CMK (cell line): ENCODE data around the gene GRK6.
"Not testable (repeated sequence)": the region's sequence is repeated elsewhere in the genome, so short reads cannot be mapped to it uniquely, and the experiment has no call there.

ENCODE experiments used
- DNase-seq: peaks from one replicate; pipeline ENCODE4 v3.0.0-alpha.2; 2010; ENCODE audit warnings: low read depth

Gene GRK6

DNA sequence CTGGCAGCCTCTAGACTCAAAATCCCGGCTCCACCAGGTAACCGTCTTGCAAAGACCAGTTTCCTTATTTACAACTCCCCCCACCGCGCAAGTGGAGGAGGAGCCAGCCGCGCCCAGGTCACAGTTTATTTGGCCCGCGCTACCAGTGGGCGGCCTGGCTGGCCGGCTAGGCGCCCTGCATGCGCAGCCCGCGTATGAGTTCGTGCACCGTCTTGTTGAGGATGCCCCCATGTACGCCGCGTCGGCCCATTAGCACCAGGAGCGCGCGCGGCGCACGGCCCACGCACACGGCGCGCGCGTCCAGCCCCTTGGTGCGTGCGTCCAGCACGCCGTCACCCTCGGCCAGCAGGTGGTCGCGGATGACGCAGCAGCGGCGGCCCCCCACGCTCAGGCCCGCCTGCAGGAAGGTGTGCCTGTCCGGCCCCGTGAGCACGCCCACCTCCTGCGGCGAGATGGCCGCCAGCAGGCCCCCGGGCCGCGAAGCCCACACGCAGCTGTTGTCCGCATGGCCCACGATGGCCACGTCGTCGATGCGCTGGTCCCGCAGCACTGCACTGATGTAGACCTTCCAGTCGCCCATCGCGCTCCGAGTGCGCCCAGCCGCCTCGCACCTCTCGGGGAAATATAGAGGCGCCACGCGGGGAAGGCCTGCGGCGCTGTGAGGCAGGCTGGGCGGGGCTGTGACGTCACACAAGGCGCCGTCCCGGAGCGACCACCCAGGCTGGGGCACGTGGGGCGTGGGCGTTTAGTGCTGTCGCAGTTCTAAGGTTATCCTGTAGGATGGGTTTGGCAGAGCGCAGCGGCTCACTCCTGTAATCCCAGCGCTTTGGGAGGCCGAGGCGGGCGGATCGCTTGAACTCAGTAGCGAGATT is 26.2 kb upstream of the GRK6 start, which contains the start of gene PFN3:
TSS of gene PFN3 (minus strand) at position 665 of the 872 bp plus-strand sequence. CDS start at position 580, 85 bp downstream.
- no peak for DNase-seq

DNA sequence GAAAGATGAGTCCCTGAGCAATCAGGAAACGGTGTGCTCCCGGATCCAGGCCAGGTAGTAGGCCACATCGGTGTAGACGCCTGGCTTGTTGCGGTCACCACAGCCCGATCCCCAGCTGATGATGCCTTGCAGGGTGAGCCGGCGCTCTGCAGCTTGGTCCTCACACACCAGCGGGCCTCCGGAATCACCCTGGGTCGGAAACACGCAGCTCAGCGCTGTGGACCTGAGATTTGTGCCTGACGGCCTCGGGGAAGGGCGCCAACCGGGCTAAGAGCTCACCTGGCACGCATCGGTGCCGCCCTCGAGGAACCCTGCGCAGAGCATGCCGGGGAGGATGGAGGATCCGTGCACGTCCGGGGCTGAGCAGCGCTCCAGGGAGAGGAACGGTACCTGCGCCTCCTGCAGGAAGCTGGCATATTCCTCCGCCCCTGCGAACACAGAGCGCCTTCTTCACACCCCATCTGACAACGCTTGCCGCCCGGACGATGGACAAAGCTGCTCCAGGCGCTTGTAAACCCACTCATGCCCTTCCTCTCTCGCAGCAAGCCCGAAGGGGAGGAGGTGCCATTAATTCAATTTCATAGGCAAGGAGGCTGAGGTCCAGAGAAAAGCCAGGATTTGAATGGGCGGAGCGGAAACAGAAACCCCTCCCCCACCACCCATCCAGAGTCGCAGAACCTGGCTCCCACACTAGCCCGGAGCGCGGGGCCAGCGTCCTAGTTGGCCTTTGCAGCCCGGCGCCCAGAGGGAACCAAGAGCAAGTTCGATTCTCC is 24.0 kb upstream of the GRK6 start:
- DNase-seq, result no peak

DNA sequence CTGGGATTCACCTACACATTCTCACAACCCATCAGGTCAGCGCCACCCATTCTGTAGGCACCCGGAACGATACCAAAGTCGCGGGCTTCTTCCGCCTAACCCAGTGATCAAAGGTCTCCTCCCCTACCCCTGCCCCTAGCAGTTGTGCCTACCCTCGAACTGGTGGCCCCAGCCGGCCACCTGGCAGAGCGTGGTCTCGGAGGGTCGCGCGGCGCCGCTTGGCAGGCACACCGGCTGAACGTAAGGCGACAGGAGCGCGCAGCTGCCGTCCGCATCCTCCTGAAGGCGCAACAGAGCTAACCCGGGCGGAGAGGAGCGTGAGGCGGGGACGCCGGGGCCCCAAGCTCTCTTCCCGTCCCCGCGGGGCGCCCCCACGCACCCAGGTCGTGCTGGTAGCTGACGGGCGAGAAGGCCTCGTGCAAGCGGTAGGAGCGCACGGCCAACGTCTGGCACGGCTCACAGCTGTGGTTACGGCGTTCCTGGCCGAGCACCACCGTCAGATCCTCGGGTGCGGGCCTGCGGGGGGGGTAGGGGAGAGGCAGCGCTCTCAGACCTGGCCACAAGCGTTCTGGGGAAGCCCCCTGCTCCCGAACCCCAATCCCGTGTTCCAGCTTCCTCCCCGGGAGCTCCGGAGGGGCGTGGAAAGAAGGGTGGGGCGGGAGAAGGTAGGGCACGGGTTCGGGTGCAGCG is 23.2 kb upstream of the GRK6 start:
- DNase-seq, result no peak

- peak; percentile 67 for DNase-seq
These were observed 22.5 kb upstream of the GRK6 start for GRCh38 chr5:177403792-177404640.

DNA sequence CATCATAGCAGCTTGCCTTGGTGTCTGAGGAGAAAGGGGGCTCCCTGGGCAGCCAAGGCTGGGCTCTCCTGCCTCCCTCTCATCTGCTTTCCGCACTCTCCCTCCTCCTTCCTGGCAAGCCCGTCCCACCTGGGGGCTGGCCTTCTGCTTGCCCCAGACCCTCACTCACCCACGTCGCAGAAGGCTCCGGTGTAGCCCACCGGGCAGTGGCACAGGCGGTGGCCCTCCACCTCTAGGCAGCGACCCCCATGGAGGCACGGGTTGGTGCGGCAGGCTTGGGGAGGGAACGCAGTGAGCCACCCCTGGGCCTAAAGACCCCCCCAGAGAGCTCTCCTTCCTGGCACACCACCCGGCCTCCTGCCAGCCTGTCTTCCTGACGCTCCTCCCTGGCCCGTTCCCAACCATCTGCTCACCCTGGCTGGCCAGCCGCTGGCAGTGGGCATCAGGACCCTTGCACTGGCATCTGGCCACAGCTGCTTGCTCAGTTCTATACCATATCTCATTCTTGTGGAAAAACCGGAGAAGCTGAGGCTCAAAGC is 21.8 kb upstream of the GRK6 start:
- no peak for DNase-seq

DNA sequence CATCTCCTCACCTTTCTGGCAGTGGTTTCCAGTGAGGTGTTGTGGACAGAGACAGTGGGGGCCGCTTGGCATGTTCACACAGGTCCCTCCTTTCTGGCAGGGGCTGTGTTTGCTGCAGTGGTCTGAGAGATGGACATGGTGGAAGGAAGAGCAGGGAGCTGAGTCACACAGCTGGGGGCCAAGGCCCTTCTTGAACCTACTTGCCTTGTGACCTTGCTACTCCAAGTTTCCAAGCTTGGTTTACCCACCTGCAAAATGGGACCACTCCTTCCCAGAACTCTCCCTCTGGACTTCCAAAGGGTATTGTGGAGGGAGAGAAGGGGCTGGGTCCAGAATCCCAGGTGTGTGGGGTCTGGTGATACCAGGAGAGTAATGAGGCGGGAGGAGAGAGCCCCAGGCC is 21.2 kb upstream of the GRK6 start:
- no peak for DNase-seq

GRCh38 chr5:177405805-177406204 is 20.7 kb upstream of the GRK6 start:
- DNase-seq, result peak; percentile 57

DNA sequence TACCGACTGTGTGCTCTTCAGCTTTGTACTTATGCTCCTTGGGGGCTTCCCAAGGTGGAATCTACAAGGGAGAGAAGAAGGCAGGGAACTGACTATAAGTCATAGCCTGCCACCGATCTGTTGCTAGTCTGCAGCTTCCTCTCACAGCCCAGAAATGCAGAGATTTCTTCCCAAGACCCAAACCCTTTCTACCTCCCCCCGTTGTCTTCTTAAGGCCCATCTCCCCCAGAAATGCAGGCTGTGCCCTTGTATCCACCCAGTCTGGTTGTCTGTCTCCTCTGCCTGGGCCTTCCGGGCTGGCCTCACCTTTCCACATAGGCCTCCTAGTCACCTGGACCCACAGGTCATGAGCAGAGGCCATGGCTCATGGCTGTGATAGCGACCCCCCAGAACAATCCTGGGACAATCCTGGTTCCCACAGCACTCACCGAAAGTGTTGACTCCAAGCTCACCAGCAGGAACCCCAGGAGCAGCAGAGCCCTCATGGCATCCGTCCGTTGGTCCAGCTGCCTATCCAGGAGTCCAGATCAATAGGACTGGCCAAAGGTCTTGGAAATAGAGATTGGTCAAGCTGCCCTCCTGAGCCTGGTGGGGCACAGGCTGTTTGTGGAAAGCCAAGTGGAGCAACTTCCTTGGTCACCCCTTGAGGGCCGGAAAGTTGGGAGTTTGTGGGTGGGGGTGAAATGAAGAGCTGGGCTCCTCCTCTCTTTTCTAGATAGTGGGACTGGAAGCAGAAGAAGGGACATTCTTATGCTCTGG is 17.3 kb upstream of the GRK6 start, which contains the start of gene F12:
TSS of gene F12 (minus strand) at position 522 of the 759 bp plus-strand sequence. CDS start at position 485, 37 bp downstream.
- DNase-seq, result no peak

GRCh38 chr5:177410575-177410974 is 15.9 kb upstream of the GRK6 start:
- DNase-seq, result no peak

- DNase-seq, result no peak
These were observed 13.8 kb upstream of the GRK6 start for GRCh38 chr5:177412603-177413233.

DNA sequence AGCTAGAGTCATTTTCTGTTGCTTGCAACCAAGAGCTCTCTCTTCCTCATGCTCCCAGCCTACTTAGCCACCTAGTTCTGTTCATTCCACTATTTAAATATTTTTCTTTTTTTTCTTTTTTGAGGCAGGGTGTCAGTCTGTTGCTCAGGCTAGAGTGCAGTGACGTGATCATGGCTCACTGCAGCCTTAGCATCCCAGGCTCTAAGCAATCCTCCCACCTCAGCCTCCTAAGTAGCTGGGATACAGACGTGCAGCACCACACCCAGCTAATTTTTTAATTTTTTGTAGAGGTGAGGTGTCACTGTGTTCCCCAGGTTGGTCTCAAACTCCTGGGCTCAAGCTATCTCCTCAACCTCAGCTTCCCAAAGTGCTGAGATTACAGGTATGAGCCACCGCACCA is 12.0 kb upstream of the GRK6 start:
- no peak for DNase-seq

DNA sequence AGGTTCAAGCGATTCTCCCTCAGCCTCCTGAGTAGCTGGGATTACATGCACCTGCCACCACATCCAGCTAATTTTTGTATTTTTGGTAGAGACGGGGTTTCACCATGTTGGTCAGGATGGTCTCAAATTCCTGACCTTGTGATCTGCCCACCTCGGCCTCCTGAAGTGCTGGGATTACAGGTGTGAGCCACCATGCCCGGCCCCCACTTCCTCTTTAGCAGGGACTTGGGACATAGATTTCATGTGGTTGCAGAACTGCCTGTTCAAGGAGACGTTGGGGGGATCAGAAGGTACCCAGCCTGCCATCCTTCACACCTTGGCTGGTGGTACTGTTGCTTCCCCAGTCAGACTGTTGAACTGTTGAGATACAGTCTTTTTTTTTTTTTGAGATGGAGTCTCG is 9.4 kb upstream of the GRK6 start:
- not testable (repeated sequence) for DNase-seq

GRCh38 chr5:177419046-177419445 is 7.4 kb upstream of the GRK6 start:
- no peak for DNase-seq

- not testable (repeated sequence) for DNase-seq
These were observed 6.0 kb upstream of the GRK6 start for GRCh38 chr5:177420472-177420871.

GRCh38 chr5:177421062-177421798 is 5.2 kb upstream of the GRK6 start:
- no peak for DNase-seq

GRCh38 chr5:177423671-177424070 is 2.8 kb upstream of the GRK6 start:
- no peak for DNase-seq

DNA sequence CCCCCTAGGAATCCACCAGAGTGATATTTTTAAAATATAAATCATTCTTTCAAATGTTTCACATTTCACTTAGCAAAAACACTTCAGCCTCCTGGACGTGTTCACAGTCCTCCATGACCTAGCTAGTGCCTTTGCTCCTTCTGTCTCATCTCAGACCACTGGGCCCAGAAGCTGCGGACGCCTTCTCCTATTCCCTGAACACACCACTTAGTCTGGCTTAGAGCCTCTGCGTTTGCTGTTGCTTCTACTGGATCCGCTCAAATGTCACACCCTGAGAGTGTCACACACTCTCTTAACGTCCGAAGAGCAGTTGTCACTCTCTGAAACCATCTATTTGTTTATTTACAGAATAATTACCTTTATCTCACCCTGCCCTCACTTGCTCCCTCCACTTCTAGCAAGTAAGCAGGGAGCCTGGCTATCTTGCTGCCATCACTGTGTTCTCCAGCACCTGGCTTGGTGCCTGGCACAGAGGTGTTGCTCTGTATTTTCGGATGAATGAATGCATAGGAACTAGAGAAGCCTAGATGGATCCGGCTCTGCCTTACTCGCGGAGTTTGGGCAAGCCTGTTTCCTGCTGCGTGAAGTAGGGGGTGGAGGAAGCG is 1.2 kb upstream of the GRK6 start:
- DNase-seq, result no peak

DNA sequence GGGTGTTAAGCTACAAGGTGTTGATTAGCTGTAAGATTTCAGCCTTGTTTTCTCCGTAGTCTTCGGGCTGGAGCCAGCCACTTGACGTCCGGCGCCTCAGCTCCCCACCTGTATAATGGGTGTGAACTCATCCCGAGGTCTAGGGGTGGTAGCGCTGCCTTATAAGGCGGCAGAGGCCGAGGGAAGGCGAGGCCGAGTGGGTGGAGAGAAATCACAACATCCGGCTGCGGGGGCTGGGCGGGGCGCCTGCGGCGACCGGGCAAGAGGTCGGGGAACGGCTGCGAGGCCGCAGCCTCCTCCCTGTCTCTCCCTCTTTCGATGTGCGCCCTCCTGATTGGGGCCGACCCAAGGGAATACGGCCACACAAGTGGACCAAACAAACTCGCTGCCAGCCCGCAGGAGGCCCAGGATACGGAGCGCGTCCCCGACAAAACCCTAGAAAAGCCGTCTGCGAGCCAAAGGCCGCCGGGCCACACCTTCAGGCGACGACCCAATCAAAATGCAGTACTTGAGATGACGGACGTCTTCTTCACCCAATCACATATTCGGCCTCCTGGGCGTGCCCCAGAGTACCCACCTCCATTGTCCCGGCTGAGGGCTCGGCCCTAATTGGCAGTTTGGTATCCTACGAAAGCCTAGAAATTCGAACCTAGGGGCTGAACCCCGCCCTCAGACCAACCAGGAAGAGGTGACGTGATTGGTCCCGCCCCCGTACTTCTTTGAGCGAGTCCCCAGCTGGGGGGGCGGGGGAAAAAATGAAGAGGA is 493 bp upstream of the GRK6 start:
- peak; percentile 99 for DNase-seq
